Neural crest cell (in vitro differentiated cells): ENCODE results near the gene INPP4B. TPM values are rescaled to one million over a fixed set of nuclear protein-coding genes. Genes with fewer than 3 reads are reported as not detected.

Source experiments
- DNase-seq: peaks from one replicate; pipeline ENCODE4 v3.0.0; 2021; ENCODE audit warnings: low read depth, mixed read lengths, low spot score
- H3K27ac Mint-ChIP-seq: one replicate; pipeline ENCODE4 v1.8.0; 2021; ENCODE audit warnings: mild to moderate bottlenecking, mixed read lengths; ENCODE audit not compliant: unreplicated experiment
- H3K27me3 Mint-ChIP-seq: 2 replicates; pipeline ENCODE4 v1.8.0; 2021; ENCODE audit warnings: low read depth, mild to moderate bottlenecking, mixed read lengths
- H3K36me3 Mint-ChIP-seq: 2 replicates; pipeline ENCODE4 v1.8.0; 2021; ENCODE audit warnings: low read depth, mild to moderate bottlenecking, mixed read lengths
- H3K4me1 Mint-ChIP-seq: 2 replicates; pipeline ENCODE4 v1.8.0; 2021; ENCODE audit warnings: mixed read lengths
- H3K4me3 Mint-ChIP-seq: one replicate; pipeline ENCODE4 v1.8.0; 2021; ENCODE audit warnings: mild to moderate bottlenecking, mixed read lengths
- H3K9me3 Mint-ChIP-seq: 2 replicates; pipeline ENCODE4 v1.8.0; 2021; ENCODE audit warnings: mixed read lengths
- total RNA-seq: library from RNA; stranded (reverse); gene quantifications from 2 replicates; pipeline ENCODE4 v1.2.1, GENCODE V29; 2021
- TF ChIP-seq, protein P1 (sequence below): fragments of 200-600 bp; sonication (generic); conservative IDR thresholded peaks from 2 replicates; pipeline ENCODE4 v1.5.0; 2021; ENCODE audit warnings: antibody characterized with exemption, mild to moderate bottlenecking

Gene INPP4B
- total RNA-seq, 1 donor from 2014 or later, result 7.3 TPM

DNA sequence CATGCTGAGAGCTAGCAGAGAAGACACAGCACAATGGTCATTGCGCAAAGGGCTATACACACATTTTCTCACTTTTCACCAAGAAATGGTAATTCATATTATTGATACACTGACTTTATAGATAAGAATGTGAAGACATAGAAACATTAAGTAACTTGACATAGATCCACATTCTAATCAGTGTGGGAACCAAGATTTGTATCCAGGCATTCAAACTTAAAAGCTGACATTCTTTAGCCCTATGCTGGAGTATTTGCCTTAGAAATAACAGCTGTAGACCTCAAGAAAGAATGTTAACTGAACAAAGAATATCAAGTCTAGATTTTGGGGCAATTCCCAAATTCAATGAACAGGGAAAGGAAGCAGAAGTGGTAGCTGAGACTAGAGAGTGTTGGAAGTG lies 824.9 kb downstream of the INPP4B start:
- DNase-seq, result no peak
- H3K4me1 Mint-ChIP-seq, result no peaks in the 10 kb centered on the region
- H3K9me3 Mint-ChIP-seq, result peaks cover 4% of the 10 kb centered on the region
- no peak overlapping the region for H3K4me3 Mint-ChIP-seq
- H3K27ac Mint-ChIP-seq, result no peak overlapping the region
- TF ChIP-seq, protein P1, sequence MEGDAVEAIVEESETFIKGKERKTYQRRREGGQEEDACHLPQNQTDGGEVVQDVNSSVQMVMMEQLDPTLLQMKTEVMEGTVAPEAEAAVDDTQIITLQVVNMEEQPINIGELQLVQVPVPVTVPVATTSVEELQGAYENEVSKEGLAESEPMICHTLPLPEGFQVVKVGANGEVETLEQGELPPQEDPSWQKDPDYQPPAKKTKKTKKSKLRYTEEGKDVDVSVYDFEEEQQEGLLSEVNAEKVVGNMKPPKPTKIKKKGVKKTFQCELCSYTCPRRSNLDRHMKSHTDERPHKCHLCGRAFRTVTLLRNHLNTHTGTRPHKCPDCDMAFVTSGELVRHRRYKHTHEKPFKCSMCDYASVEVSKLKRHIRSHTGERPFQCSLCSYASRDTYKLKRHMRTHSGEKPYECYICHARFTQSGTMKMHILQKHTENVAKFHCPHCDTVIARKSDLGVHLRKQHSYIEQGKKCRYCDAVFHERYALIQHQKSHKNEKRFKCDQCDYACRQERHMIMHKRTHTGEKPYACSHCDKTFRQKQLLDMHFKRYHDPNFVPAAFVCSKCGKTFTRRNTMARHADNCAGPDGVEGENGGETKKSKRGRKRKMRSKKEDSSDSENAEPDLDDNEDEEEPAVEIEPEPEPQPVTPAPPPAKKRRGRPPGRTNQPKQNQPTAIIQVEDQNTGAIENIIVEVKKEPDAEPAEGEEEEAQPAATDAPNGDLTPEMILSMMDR, result no peak
- H3K36me3 Mint-ChIP-seq, result no peaks in the 10 kb centered on the region
- no peaks in the 10 kb centered on the region for H3K27me3 Mint-ChIP-seq

DNA sequence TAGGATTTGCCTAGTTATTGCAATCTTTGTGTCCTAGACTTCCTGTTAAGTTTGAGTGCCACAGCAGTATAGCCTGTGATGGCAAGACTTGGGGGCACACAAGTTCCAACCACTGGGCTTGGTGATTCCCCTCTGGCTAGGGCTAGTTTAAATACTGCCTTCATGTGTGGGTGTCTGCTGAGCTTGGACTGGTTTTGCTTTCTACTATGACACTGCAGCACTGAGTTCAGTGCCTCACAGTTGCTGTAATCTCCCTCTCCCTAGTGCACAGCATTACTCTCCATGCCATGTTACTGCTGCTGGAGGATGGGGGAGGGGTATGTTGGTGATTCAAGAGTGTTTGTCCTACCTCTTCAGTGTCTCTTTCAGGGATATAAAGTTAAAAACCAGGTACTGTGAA lies 830.1 kb downstream of the INPP4B start:
- H3K36me3 Mint-ChIP-seq, result no peaks in the 10 kb centered on the region
- H3K27ac Mint-ChIP-seq, result no peak overlapping the region
- H3K9me3 Mint-ChIP-seq, result peaks cover 5% of the 10 kb centered on the region
- no peak for DNase-seq
- no peaks in the 10 kb centered on the region for H3K27me3 Mint-ChIP-seq
- no peaks in the 10 kb centered on the region for H3K4me1 Mint-ChIP-seq
- TF ChIP-seq, protein P1, result no peak
- no peak overlapping the region for H3K4me3 Mint-ChIP-seq

- no peaks in the 10 kb centered on the region for H3K27me3 Mint-ChIP-seq
- H3K27ac Mint-ChIP-seq, result no peak overlapping the region
- DNase-seq, result no peak
- TF ChIP-seq, protein P1, result no peak
- H3K9me3 Mint-ChIP-seq, result peaks cover 14% of the 10 kb centered on the region
- H3K36me3 Mint-ChIP-seq, result no peaks in the 10 kb centered on the region
- no peak overlapping the region for H3K4me3 Mint-ChIP-seq
- no peaks in the 10 kb centered on the region for H3K4me1 Mint-ChIP-seq
Measured at GRCh38 chr4:142009751-142010150, 836.4 kb downstream of the INPP4B start.

DNA sequence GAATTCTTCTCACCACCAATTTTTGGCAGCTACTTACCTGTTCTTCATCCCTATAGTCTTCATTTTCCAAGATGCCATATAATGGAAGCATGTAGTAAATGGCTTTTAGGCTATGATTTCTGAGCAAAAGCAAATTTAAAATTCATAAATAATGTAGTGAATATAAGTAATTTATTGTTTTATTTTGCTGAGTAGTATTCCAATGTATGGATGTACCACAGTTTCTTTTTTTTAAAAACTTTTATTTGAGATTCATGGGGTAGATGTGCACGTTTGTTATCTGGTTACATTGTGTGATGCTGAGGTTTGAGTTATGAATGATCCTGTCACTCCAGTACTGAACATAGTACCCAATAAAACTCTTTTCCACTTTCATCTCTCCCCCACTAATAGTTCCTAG lies 840.6 kb downstream of the INPP4B start:
- Mint-ChIP-seq H3K27ac (no peak overlapping the region), H3K4me3 (no peak overlapping the region), H3K36me3 (no peaks in the 10 kb centered on the region), H3K4me1 (no peaks in the 10 kb centered on the region), H3K27me3 (no peaks in the 10 kb centered on the region), H3K9me3 (peaks cover 16% of the 10 kb centered on the region)
- no peak for DNase-seq
- TF ChIP-seq, protein P1, result no peak

- Mint-ChIP-seq H3K4me1 (no peaks in the 10 kb centered on the region), H3K9me3 (peaks cover 13% of the 10 kb centered on the region), H3K27me3 (no peaks in the 10 kb centered on the region), H3K27ac (no peak overlapping the region), H3K36me3 (peaks cover 3% of the 10 kb centered on the region), H3K4me3 (no peak overlapping the region)
- no peak for DNase-seq
- TF ChIP-seq, protein P1, result no peak
Measured at GRCh38 chr4:141999446-142000143, 846.5 kb downstream of the INPP4B start.
